Measurements from ENCODE around the gene NSUN5.

GRCh38 chr7:73308665-73309214, at the start of gene NSUN5:
- TF ChIP-seq CTCF (IDR thresholded peaks at IDR 0.05) (peak in 1 of 7 experiments; percentile 11), POLR2A (IDR thresholded peaks at IDR 0.05) (peak; percentile 27 to 74 (median 68))

Measured in body of pancreas (tissue), 4 donors.